Measurements from ENCODE around the gene PYCARD. TPM values are rescaled to one million over a fixed set of nuclear protein-coding genes. Genes with fewer than 3 reads are reported as not detected.
"Not testable (repeated sequence)": the region's sequence is repeated elsewhere in the genome, so short reads cannot be mapped to it uniquely, and the experiment has no call there.

The PYCARD gene
- total RNA-seq, 2 experiments from 2014 or later: 13.6 to 14.6 TPM

DNA sequence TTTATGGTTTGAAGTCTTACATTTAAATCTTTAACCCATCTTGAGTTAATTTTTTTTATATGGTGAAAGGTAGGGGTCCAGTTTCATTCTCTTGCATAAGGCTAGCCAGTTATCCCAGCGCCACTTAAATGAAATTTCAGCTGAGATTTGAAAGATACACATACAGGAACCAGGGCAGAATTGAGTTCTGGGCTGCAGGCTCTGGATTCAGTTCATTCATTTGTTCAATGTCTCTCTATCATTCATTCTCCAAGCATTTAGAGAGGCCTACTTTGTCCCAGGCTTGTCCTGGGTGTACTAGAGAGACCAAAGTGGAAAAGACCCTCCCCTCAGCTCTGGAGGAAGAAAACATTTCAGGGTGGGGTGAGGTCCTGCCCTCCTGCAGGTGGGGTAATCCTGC is 10.8 kb upstream of the PYCARD start:
- H3K27me3 Mint-ChIP-seq: peaks cover 36% of the 10 kb centered on the region
- H3K36me3 Mint-ChIP-seq: no peaks in the 10 kb centered on the region
- POLR2A ChIA-PET: interaction anchor here (2.1 kb wide), 1 partner anchor 33 kb away, joined by 10 read pairs; the partner anchor contains the start of gene FUS
- no peaks in the 10 kb centered on the region for H3K9me3 Mint-ChIP-seq
- no peak for DNase-seq
- CTCF ChIA-PET: interaction anchor here (0.6 to 0.9 kb wide), 2 partner anchors 12 to 71 kb away, joined by 3 to 6 read pairs; no protein-coding TSS in a partner anchor
- no peak overlapping the region for H3K27ac Mint-ChIP-seq
- peaks cover 21% of the 10 kb centered on the region for H3K4me1 Mint-ChIP-seq (ENCODE audit: low read depth)
- intact Hi-C loops (cut with micrococcal nuclease): no loop called here
- H3K4me3 Mint-ChIP-seq: no peak overlapping the region

- no peak overlapping the region for H3K4me3 Mint-ChIP-seq
- H3K27me3 Mint-ChIP-seq: no peaks in the 10 kb centered on the region
- POLR2A ChIA-PET: no interaction called here
- H3K36me3 Mint-ChIP-seq: no peaks in the 10 kb centered on the region
- intact Hi-C loops (cut with micrococcal nuclease): no loop called here
- CTCF ChIA-PET: no interaction called here
- peaks cover 18% of the 10 kb centered on the region for H3K4me1 Mint-ChIP-seq (ENCODE audit: low read depth)
- no peak overlapping the region for H3K27ac Mint-ChIP-seq
- DNase-seq: no peak
- H3K9me3 Mint-ChIP-seq: no peaks in the 10 kb centered on the region
Observed at GRCh38 chr16:31206776-31207175, 4.2 kb upstream of the PYCARD start.

DNA sequence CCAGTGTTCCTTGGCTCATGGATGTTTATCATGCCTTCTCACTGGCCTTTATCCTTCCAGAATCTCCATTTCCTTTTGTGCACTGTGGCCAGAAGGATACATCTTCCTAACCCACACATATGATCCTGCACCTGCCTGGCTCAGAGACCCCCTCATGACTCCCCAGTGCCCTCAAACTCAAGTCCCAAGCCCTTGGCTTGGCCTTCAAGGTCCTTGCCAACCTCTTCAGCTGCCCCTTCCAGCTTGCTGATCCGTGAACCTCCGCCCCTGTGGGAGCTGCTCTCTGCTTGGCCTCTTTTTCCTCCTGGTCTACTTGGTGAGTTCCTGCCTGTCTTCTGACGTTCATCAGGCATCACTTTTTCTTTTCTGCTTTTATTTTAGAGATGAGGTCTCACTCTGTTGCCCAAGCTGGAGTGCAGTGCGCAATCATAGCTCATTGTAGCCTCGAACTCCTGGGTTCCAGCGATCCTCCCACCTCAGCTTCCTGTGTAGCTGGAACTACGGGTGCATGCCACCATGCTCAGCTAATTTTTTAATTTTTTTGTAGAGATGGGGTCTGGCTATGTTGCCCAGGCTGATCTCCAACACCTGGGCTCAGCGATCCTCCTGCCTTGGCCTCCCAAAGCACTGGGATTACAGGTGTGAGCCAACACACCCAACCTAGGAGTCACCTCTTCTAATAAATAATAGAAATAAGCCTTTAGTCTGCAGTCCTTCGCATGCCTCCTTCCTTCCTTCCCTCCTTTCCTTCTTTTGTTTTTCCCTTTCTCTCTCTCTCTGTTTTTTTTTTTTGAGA is 2.5 kb upstream of the PYCARD start:
- Mint-ChIP-seq H3K27ac (peak overlapping the region; percentile 42), H3K9me3 (no peaks in the 10 kb centered on the region), H3K36me3 (peaks cover 4% of the 10 kb centered on the region), H3K27me3 (no peaks in the 10 kb centered on the region), H3K4me3 (no peak overlapping the region), H3K4me1 (ENCODE audit: low read depth) (peaks cover 31% of the 10 kb centered on the region)
- ChIA-PET POLR2A (no interaction called here), CTCF (interaction anchor here (0.6 to 0.7 kb wide), 2 partner anchors 12 to 57 kb away, joined by 3 read pairs; no protein-coding TSS in a partner anchor)
- DNase-seq: no peak
- intact Hi-C loops (cut with micrococcal nuclease): loop anchor here (5.0 kb wide), 2 partner anchors 147 to 237 kb away; partner anchors contain the start of gene ZNF843

DNA sequence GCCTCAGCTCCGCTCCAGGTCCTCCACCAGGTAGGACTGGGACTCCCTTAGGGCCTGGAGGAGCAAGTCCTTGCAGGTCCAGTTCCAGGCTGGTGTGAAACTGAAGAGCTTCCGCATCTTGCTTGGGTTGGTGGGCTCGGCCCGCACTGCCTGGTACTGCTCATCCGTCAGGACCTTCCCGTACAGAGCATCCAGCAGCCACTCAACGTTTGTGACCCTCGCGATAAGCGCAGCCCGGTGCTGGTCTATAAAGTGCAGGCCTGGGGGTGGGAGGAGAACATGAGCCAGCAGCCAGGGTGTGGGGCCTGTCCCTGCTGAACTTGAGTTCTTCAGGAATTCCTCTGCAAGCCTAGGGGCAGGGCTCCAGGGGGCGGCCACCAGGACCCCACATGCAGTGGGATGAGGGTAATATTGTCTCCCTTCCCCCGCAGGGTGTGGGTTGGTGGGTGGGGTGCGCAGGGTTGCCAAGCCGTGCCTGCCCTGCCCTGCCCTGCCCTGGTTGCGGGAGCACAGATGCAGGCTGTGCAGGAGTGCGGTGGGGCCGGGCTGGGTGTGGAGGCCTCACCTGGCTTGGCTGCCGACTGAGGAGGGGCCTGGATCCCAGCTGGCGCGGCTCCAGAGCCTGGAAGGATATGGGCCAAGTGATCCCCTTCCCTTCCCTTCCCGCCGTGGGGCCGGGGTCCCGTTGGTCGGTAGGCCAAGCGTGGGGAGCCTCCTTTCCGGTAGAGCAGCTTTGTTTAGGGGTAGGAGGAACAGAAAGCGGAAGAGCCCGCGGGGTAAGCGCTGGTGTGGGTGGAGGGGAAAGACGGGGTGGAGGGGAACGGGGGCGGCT is 762 bp downstream of the PYCARD start:
- POLR2A ChIA-PET: interaction anchor here (0.8 to 3.8 kb wide), 7 partner anchors 8 to 24 kb away, joined by 3 to 30 read pairs (median 6); partner anchors contain the start of gene FUS
- H3K27ac Mint-ChIP-seq: peak overlapping the region; percentile 69

DNA sequence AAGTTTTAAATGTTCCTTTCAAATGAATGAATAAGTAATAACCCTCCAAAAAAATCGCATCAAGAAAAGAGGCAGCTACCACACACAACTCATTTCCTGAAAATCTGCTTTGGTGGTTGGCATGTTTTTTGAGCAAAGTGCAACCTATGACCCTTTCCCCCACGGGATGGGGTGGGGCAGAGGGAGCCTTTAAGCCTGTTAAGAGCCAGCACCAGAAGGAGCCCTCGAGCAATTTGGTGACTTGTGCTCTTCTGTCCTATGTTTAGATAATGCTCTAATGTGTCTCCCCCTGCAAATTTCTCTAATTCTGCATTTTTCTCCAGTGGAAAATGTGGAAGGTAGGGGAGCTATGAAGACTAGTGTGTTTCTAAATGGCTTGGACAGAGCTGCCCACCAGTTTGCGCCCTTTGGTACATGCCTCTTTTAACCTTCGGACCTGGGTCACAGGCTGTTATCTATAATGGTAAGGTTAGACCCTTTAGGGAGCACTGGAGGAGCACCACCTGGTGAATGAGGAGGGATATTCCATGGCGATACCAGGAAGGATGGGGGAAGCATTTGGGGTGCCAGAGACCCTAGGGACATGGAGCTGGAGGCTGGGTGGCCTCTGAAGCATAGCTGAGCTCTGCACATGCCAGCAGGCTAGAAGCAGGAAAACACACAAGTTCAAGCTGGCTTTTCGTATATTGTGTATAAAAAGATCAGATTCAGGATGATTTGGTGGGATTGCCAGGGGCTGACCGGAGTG is 1.6 kb downstream of the PYCARD start:
- Mint-ChIP-seq H3K27ac (peak overlapping the region; percentile 69), H3K4me3 (peak overlapping the region; percentile 78), H3K27me3 (no peaks in the 10 kb centered on the region), H3K36me3 (peaks cover 20% of the 10 kb centered on the region), H3K4me1 (ENCODE audit: low read depth) (peaks cover 60% of the 10 kb centered on the region), H3K9me3 (no peaks in the 10 kb centered on the region)
- intact Hi-C loops (cut with micrococcal nuclease): loop anchor here (1.0 to 5.0 kb wide), 3 partner anchors 151 to 241 kb away; partner anchors contain the start of gene ZNF843
- peak; percentile 76 for DNase-seq
- CTCF ChIA-PET: interaction anchor here (0.5 to 4.1 kb wide), 8 partner anchors 12 to 255 kb away, joined by 3 to 28 read pairs (median 4); partner anchors contain the start of gene ZNF843
- POLR2A ChIA-PET: interaction anchor here (0.6 to 3.8 kb wide), 7 partner anchors 10 to 263 kb away, joined by 3 to 30 read pairs (median 4); partner anchors contain the start of gene FUS

More for the DNA sequence above, 762 bp downstream of the PYCARD start:
- H3K9me3 Mint-ChIP-seq: no peaks in the 10 kb centered on the region
- peak overlapping the region; percentile 78 for H3K4me3 Mint-ChIP-seq
- peak; percentile 47 for DNase-seq
- peaks cover 14% of the 10 kb centered on the region for H3K36me3 Mint-ChIP-seq
- CTCF ChIA-PET: interaction anchor here (0.5 to 4.1 kb wide), 8 partner anchors 11 to 254 kb away, joined by 3 to 28 read pairs (median 4); partner anchors contain the start of gene ZNF843
- H3K4me1 Mint-ChIP-seq (ENCODE audit: low read depth): peaks cover 57% of the 10 kb centered on the region
- intact Hi-C loops (cut with micrococcal nuclease): loop anchor here (5.0 kb wide), 2 partner anchors 151 to 241 kb away; partner anchors contain the start of gene ZNF843
- H3K27me3 Mint-ChIP-seq: no peaks in the 10 kb centered on the region

DNA sequence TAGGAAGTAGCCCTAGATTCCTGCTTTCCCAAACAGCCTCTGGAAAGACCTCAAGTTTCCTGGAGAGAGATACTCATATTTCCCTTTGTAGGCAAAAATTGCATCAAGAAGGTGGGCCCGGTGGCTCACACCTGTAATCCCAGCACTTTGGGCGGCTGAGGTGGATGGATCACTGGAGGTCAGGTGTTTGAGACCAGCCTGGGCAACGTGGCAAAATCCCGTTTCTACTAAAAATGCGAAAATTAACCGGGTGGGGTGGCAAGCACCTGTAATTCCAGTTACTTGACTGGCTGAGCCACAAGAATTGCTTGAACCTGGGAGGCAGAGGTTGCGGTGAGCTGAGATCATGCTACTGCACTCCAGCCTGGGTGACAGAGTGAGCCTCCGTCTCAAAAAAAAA is 2.4 kb downstream of the PYCARD start:
- intact Hi-C loops (cut with micrococcal nuclease): loop anchor here (1.0 to 5.0 kb wide), 3 partner anchors 152 to 242 kb away; partner anchors contain the start of gene ZNF843
- ChIA-PET POLR2A (interaction anchor here (3.6 to 3.8 kb wide), 2 partner anchors 15 to 20 kb away, joined by 22 to 30 read pairs; partner anchors contain the start of gene FUS), CTCF (interaction anchor here (0.9 to 4.1 kb wide), 5 partner anchors 58 to 256 kb away, joined by 3 to 28 read pairs (median 10); partner anchors contain the start of gene ZNF843)
- not testable (repeated sequence) for DNase-seq, H3K27me3 Mint-ChIP-seq, H3K4me3 Mint-ChIP-seq, H3K9me3 Mint-ChIP-seq
- H3K4me1 Mint-ChIP-seq (ENCODE audit: low read depth): peaks cover 62% of the 10 kb centered on the region
- peak overlapping the region; percentile 35 for H3K27ac Mint-ChIP-seq
- H3K36me3 Mint-ChIP-seq: peaks cover 25% of the 10 kb centered on the region

- CTCF ChIA-PET: interaction anchor here (0.6 to 4.1 kb wide), 4 partner anchors 57 to 183 kb away, joined by 3 to 28 read pairs (median 8); no protein-coding TSS in a partner anchor
- intact Hi-C loops (cut with micrococcal nuclease): loop anchor here (1.0 to 5.0 kb wide), 3 partner anchors 153 to 243 kb away; partner anchors contain the start of gene ZNF843
- Mint-ChIP-seq H3K4me3 (no peak overlapping the region), H3K27me3 (no peaks in the 10 kb centered on the region), H3K27ac (peak overlapping the region; percentile 35), H3K9me3 (no peaks in the 10 kb centered on the region), H3K4me1 (ENCODE audit: low read depth) (peaks cover 66% of the 10 kb centered on the region), H3K36me3 (peaks cover 31% of the 10 kb centered on the region)
- POLR2A ChIA-PET: interaction anchor here (2.5 to 3.8 kb wide), 2 partner anchors 20 kb away, joined by 7 to 30 read pairs; partner anchors contain the start of gene FUS
- DNase-seq: no peak
Observed at GRCh38 chr16:31199430-31200041, 3.0 kb downstream of the PYCARD start.

GRCh38 chr16:31198207-31198882 is 4.2 kb downstream of the PYCARD start:
- Mint-ChIP-seq H3K4me3 (no peak overlapping the region), H3K4me1 (ENCODE audit: low read depth) (peaks cover 66% of the 10 kb centered on the region), H3K36me3 (peaks cover 35% of the 10 kb centered on the region), H3K27ac (peak overlapping the region; percentile 35), H3K9me3 (no peaks in the 10 kb centered on the region), H3K27me3 (no peaks in the 10 kb centered on the region)
- intact Hi-C loops (cut with micrococcal nuclease): no loop called here
- CTCF ChIA-PET: interaction anchor here (0.7 to 1.8 kb wide), 3 partner anchors 56 to 262 kb away, joined by 3 to 6 read pairs (median 5); no protein-coding TSS in a partner anchor
- POLR2A ChIA-PET: interaction anchor here (0.6 to 2.5 kb wide), 6 partner anchors 13 to 143 kb away, joined by 3 to 7 read pairs (median 4); partner anchors contain the start of gene FUS
- no peak for DNase-seq

- intact Hi-C loops (cut with micrococcal nuclease): no loop called here
- no peaks in the 10 kb centered on the region for H3K9me3 Mint-ChIP-seq
- H3K27ac Mint-ChIP-seq: peak overlapping the region; percentile 62
- H3K4me3 Mint-ChIP-seq: no peak overlapping the region
- peaks cover 49% of the 10 kb centered on the region for H3K36me3 Mint-ChIP-seq
- DNase-seq: no peak
- no peaks in the 10 kb centered on the region for H3K27me3 Mint-ChIP-seq
- peaks cover 67% of the 10 kb centered on the region for H3K4me1 Mint-ChIP-seq (ENCODE audit: low read depth)
- ChIA-PET POLR2A (interaction anchor here (0.6 to 2.8 kb wide), 5 partner anchors 14 to 246 kb away, joined by 3 to 7 read pairs (median 4); partner anchors contain the start of genes FUS and ZNF843), CTCF (interaction anchor here (1.3 kb wide), 1 partner anchor 672 kb away, joined by 3 read pairs; no protein-coding TSS in a partner anchor)
Observed at GRCh38 chr16:31196324-31197088, 6.1 kb downstream of the PYCARD start.
